Stimulated activated naive CD4-positive, alpha-beta T cell treated with Interleukin-2 at 50 U/mL for 16 hours (primary cell): ENCODE results near the gene GSK3A.

ENCODE experiments used
- DNase-seq: peaks from one replicate; lab custom pipeline; 2025; lab: John Stamatoyannopoulos, UW

Gene GSK3A

DNA sequence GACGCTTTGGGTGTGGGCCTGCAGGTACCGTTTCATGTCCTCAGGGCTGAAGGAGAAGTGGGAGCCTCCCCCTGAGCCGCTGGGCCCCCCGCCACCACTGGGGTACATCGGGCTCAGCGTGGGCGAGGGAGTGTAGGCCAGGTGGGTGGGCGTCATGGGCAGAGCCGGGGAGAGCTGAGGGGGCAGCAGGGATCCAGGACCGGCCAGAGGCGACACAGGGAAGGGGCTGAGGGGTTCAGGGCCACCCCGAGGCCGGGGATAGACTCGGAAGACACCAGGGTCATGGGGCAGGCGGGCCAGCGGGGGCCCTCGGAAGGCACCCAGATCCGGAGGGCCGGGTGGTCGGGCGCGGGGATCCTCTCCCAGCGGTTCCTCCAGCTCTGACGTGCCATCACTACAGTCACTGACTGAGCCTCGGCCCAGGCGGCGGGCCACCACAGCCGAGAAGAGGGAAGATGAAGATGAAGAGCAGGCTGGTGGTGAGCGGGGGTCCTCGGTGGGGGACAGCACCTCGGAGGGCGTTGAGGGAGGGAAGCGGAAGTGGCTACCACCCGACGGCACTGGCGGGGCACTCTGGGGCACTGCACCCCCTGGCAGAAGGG is 6.8 kb upstream of the GSK3A start:
- no peak for DNase-seq

DNA sequence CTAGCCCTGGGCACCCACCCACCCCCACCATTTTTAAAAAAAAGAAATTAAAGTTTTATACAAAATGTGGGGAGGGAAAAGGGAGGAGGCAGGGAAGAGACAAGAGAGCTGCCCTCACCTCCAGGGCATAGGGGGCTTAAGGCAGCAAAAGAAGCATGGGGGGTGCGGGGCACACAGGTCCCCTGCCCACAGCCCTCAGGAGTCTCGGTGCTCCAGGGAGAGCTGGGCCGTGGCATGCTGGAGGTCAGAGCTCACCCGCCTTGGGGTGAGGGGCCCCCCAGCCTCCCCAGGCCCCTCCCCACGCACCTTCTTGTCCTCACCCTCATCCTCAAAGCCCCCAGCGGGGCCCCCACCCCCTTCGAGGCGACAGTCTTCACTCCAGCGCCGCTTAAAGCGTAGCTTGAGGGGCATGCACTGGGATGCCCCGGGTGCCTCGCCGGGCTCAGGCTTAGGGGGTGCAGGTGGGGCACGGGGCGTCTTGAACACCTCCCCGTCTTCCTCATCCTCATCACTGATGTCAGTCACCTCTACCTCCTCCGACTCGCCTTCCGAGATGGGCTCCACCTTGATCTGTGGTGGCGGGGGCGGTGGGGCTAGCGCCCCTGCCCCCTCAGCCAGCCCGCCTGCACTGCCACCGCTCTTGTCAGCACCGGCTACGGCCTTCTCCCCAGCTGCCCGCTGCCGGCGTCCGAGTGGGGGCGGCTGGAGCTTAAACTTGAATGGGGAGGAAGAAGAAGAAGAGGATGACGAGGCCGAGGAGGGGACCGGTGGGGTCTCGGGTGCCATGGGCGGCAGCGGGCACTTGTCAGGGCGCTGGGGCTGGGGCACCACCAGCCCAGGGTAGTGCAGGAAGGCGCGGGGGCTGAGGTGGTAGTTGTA is 6.1 kb upstream of the GSK3A start:
- DNase-seq = no peak

DNA sequence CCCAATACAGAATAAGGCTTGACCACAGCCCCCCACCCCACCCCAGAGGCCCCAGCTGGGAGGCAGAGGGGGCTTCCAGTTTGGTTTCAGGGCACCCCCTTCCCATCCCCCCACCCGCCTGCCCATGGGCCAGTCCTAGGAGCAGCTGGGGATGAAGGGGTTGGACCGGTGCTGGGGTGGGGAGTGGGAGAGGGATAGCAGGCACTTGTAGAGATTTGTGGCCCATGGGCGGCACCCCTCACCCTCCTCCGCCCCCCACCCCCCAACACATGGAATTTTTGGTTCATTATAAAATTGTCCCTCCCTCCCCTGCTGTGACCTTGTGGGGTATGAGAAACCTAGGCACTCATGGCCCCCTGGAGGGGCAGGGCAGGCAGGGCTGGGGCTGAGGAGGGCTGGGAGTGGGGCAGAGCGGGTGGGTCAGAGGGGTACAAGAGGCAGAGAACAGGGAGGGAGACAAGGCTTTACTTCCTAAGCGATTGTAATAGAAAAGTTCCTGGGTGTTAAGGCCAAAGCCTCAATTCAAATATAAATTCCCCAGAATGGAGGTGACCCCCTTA is 5.3 kb upstream of the GSK3A start:
- DNase-seq = no peak

DNA sequence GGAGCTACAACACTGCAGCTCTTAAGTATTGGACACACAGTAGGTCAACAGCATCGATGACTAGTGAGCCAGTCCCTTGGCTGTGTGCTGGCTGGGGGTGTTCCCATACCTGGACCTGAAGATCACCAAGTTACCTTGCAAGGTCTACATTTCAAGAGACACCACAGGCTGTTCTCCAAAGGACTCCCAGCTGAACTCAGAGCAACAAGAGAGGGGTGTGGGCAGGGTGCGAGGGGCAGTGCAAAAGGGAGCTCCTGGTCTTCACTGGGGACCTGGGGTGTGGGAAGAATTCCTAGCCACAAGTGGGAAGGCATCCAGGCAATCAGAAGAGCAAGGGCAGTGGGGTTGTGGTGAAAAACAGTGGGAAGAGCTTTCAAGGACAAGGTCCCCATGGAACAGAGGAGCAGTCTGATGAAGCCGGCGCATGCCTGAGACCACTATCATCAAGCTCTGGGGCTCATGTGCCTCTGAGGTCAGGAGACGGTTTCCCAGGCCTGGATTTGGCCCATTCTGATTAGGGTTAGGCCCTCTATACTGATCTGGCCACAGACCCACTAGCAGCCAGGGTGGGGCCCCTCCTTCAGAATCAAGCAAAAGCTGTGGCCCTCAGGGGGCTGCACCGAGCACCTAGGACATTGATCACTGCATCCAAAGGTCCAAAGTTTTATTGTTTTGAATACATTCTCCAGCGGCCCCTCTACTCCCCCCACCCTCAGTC is 4.7 kb upstream of the GSK3A start:
- no peak for DNase-seq

DNA sequence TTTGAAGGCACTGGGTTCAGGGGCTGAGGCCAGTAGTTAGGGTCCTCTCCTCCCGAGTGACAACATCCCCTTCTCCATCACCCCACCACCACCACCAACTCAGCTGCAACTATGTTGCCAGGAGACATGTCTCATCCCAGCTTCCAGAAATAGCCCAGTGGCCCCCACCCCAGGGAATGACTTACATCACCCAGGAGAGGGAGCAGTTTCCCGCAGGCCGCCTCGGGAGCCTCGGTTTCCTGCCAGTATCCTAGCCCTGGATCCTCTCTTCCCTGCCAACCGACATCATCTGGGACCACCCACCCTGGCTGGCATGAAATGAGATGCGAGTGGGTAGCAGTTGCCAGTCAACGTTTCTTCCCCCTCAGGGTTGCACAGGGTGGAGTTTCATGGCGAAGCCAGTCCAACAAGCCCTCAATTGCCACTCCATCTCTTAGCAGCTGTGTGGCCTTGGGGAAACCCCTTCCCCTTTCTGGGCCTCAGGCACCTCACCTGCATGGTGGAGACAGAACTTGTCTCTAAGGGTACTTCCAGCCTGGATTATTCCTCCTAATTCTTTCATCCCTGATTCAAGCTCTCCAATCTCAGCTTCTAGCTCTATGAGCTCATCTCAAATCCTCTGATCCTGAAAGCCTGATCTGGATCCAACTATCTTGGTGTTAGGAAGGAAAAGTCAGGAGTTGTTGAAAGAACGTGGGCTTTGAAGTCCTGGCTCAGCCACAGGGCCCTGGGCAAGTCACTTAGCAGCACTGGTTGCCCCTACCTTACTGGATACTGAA is 3.9 kb upstream of the GSK3A start:
- no peak for DNase-seq

DNA sequence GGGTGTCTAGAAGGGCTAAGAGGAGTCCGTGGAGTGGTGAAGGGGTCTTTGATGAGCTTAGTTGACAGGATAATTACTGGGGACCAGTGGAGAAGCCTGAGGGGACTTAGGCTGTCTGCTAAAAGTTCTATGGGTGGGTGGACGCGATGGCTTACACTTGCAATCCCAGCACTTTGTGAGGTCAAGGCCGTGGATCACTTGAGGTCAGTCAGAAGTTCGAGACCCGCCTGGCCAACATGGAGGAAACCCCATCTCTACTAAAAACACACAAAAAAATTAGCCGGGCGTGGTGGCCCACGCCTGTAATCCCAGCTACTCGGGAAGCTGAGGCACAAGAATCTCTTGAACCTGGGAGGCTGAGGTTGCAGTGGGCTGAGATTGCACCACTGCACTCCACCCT is 2.8 kb upstream of the GSK3A start:
- DNase-seq = no peak

DNA sequence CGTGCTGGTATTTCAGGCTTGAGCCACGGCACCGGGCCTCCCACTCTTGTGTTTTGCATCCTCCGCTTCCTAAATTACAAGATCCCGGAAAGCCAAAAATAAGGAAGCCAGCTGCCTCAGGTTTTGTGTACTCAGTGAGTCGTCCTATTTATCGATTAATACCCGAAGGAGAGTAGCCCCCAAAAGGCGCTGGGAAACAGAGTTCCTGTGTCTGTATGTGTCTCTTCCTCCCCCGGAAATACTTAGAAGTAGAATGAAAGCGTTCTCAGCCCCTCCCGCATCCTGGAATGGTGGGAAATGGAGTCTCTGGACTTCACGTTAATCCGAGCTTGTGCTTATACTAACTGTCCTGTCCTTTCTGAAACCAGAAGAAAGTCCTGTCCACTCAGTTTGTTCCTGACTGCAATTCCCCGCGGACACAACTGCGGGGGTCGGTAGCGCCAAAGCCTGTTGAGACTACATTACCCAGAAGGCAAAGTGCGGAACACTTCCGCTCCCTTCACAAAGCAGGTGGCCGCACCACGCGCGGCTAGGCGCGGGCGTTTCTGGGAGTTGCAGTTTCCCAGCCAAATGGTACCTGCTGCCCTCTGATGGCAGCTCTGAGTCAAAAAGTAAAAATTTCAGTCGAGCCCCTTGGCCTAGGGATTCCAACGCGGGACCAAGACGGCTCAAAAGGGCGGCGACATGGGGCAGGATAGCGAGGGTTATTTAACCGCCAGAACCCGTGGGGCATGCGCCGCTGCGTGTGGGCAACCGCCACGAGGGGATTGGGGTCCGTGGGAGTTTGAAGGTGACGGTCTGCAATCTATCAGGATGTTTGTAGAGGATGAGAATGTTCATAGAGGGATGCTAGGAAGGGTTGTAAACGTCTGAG is 2.2 kb upstream of the GSK3A start:
- DNase-seq = peak; percentile 91

DNA sequence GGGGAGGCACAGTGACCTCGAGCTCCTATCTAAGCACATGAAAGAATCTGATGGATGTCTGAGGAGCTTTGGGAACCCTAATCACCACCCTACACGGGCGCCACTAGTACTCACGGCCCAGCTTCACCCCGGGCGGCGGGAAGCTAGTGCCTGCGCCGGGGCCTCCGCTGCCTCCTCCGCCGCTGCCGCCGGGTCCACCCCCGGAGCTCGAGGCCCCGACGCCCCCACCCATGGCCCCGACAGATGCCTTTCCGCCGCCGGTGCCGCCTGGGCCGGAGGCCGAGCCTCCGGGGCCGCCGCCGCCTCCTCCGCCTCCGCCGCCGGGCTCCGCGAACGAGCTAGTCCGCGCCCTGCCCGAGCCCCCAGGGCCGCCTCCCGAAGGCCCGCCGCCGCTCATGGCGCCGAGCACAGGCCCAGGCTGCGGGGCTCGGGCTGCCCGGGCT is 312 bp downstream of the GSK3A start:
- DNase-seq = peak; percentile 48

DNA sequence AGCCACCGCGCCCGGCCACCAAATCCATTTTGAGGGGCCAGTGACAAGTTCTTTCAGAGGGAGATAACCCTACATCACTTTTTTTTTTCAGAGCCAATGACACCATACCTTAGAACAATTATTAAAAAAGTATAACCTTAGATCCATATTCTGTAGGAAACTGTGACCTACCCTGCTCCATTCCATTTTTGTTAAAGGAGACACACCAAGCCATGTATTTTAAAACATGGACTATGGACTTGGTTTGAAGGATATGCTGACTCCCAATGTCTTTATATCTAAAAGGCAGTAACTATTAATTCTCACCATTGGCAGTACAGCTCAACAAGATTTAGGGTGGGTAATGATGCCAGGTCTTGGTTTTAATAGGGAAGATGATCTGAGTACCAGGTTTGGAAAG is 1.1 kb downstream of the GSK3A start:
- no peak for DNase-seq

DNA sequence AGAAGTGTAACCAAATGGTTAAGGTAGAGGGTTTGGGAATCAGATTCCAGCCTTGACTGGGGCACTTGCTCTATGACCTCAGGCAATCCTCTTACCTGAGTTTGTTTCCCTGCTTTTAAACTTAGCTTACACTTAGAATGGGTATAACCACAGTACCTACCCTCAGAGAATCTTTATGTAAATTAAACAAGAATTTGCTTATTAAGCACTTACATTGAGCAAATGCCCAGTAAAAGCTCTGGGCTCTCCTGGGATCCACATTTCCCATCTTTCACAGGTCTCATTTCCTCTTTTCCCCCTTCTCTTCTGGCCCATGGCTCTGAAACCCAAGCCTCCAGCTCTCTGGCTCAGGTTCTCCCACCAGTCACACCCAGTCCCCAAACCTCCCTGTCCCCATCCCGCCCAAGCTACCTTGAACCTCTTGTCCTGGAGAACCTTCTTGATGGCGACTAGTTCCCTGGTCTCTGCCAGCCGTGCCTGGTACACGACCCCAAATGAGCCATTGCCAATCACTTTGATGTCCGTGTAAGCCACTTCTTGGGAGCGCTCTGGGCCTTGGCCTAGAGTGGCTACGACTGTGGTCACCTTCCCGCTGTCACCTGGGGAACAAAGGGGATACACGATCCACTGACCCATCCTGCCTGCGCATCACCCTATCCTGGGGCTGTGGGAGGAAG is 2.7 kb downstream of the GSK3A start:
- DNase-seq = no peak

DNA sequence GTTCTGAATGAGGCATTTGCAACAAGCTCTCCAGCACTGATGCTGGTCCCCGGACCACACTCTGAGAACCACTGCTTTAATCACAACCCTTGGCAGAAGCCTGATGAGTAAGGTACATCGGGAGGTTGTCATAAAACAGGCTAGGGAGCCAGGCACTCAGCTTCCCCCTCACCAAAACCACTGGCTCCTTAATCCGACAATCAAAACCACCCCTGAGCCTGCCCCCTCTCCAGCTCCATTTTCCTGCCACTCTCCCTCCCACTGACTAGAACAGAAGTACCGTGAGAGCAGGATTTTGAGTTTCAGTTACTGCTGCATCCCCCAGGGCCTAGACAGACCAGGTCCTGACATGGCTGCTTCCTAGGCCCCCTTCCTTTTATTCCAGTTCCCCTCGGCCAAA is 7.2 kb downstream of the GSK3A start:
- no peak for DNase-seq

DNA sequence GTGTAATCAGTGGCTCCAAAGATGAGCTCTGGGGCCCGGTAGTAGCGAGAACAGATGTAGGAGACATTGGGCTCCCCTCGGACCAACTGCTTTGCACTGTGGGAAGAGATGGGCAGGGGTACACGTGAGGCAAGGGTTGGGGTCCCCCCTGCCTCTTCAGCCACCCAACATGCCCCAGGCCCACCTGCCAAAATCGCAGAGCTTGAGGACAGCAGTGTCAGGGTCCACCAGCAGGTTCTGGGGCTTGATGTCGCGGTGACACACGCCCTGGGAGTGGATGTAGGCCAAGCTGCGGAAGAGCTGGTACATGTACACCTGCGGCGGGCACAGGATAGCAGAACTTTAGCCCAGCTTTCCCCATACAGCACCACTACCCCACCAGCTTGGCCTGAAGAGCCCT is 8.0 kb downstream of the GSK3A start:
- no peak for DNase-seq

DNA sequence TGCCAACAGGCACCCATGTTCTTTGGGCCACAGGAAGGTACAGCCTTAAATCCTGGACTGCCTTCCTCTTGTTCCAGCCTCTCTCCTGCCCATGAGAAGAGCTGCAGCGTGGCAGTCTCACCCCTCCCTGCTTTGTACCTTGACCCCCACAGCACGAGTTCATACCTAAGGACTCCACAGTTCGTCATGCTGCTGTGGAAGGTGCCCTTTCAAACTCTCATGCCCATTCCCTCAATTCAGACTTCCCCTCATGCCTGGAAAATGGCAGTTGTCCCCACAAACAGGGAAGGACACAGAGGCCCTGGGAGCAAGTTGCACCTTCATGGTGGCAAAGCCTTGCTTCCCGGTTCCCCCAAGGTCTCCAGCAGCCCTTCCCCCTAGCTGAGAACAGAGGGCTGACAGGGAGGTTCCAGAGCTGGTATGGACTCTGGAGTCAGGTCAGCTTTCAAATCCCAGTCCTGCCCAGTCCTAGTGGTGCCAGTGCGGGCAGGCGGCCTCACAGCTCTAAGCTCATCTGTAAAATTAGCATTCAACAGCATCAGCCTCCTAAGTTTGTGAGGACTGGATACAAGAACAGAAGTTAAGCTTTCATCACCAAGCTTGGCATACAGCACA is 8.6 kb downstream of the GSK3A start:
- no peak for DNase-seq

DNA sequence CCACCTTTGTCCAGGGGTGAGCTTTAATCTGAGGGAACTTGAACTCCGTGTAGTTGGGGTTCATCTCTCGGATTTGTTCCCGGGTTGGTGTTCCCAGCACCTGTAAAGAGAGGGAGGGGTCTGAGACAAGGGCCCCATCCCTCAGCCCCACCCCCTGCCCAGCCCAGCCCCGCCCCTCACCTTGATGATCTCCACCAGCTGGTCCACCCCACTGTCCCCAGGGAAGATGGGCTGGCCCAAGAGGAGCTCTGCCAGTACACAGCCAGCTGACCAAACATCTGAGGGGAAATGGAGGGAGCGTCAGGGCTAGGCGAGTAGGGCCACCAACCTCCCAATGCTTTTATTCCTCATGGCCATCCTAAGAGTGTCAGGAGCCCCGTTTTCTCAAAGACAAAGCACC is 9.3 kb downstream of the GSK3A start:
- no peak for DNase-seq

DNA sequence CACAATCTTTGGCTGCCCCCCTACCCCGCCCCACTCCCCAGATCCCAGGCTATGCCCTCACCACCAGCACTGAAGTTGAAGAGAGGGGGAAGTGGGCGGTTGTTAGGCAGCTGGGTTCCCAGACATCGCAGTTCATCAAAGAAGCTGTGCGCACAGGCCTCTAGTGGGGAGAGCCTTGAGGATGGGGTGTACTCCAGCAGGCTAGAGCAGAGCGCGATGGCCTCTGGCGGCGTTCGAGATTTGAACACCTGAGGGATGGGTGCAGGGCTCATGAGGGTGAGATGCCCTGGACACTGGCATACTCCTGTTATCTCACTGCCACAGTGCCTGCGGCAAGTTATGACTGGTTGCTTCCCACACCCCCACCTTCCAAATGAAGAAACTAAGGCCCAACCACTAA is 10.0 kb downstream of the GSK3A start:
- DNase-seq = no peak

DNA sequence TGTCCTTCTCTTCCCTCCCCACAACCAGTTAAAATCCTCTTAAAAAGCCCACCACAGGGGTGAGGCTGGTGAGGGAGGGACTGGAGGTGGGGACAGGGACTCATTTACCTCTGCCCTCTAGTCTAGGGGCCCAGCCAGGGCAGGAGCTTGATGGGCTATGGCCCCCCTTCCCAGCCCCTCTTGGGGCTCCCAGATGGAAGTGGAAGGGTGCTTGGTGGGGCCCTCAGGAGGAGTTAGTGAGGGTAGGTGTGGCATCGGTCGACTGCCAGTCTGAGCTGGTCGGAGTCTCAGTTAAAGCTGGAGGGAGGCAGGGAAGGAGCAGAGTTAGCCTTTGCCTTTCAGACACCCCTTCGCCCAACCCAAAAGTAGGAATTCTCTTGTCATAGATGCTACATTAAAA is 11.8 kb downstream of the GSK3A start:
- no peak for DNase-seq

DNA sequence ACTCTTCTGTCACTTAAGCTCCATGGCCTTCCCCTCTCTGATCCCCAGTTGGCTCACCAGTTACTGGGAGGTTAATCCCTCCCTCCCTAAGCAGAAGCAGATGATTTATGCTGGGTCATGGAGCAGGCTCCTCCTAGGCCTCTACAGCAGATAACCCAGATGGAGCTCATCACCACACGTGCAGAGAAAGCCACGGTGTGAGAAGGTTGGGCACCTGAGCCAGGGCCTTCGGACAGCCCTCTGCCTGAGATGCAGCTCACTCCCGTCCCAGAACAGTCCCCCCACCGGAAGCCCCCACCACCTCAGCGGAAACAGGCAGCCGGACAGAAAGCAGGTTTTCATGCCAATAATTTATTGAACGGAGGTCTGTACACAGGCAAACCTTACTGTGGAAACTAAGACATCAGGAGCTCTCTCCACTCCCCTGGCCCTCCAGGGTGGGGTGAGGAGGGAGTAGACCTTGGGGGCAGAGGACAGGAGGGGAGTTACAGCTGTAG is 12.5 kb downstream of the GSK3A start:
- no peak for DNase-seq

DNA sequence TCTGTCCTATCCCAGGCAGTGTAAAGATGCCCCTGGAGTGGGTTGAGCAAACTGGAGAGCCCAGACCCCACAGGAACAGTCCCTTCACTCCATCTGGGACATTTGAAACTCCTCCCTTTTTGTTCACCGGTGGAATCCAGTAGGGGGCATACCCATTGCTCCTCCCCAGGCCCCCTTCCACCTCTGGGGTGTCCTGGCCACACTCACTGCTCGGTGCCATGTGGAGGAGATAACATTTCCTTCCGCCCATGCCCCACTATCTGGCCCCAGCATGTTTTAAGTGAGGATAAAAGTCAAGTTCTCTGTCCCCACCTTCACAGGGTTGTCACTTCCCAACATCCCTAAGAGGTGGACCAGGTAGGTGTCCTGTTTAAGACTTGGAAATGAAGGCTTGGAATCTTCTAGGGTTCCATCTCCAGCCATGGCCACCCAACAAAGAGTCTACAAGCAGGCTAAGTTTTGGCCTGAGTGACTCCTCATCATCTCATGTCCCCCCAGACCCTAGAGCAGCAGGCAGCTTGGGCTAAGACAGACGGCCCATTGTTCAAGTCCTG is 13.0 kb downstream of the GSK3A start:
- no peak for DNase-seq

DNA sequence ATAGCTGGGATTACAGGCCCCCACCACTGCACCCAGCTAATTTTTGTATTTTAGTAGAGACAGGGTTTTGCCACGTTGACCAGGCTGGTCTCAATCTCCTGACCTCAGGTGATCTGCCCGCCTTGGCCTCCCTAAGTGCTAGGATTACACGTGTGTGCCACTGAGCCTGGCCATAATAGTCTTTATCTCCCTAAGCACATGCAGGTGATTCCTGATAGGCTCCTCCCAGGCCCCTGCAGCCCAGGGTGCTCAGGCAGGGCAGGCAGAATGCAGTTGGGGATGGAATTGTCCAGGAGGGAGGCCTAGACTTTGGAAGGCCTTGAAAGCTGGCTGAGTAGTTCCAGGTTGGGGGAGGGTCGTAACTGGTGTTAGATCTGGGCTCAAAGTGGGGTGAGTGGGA is 13.8 kb downstream of the GSK3A start:
- no peak for DNase-seq
